Liver (tissue), 9 donors: Measurements from ENCODE around the gene CDK8. TPM values are rescaled to one million over a fixed set of nuclear protein-coding genes. Genes with fewer than 3 reads are reported as not detected.

Experiments
- DNase-seq: peaks from one replicate; pipeline ENCODE4 v3.0.0-alpha.2; 2017; ENCODE audit warnings: low spot score
- H3K27ac ChIP-seq, 2 donors: one replicate each; pipeline ENCODE4 v1.7.0; 2013; ENCODE audit warnings: inconsistent platforms in 2 of 2, low read length in 2 of 2, control low read depth in 1 of 2, low read depth in 1 of 2, mild to moderate bottlenecking in 1 of 2
- H3K27me3 ChIP-seq, 4 donors: one replicate each; pipeline versions ENCODE4 v1.6.1 to v1.7.0; 2013; ENCODE audit warnings: low read length in 3 of 4, inconsistent platforms in 1 of 4, mild to moderate bottlenecking in 1 of 4, moderate library complexity in 1 of 4; ENCODE audit not compliant: control insufficient read depth in 4 of 4, insufficient read depth in 4 of 4
- H3K36me3 ChIP-seq, 4 donors: one replicate each; pipeline versions ENCODE4 v1.6.1 to v1.7.0; 2013; ENCODE audit warnings: low read length in 3 of 4, mild to moderate bottlenecking in 3 of 4, low read depth in 1 of 4, moderate library complexity in 1 of 4; ENCODE audit not compliant: control insufficient read depth in 4 of 4, insufficient read depth in 3 of 4
- H3K4me1 ChIP-seq, 4 donors: one replicate each; pipeline versions ENCODE4 v1.6.1 to v1.7.0; 2013; ENCODE audit warnings: low read length in 3 of 4, mild to moderate bottlenecking in 3 of 4, moderate library complexity in 1 of 4; ENCODE audit not compliant: control insufficient read depth in 4 of 4, insufficient read depth in 4 of 4
- H3K4me3 ChIP-seq, 3 donors: one replicate each; pipeline versions ENCODE4 v1.6.1 to v1.7.0; 2013; ENCODE audit warnings: low read length in 3 of 3, control low read depth in 1 of 3, low read depth in 1 of 3, mild to moderate bottlenecking in 1 of 3
- H3K9ac ChIP-seq, 2 donors: one replicate each; pipeline ENCODE4 v1.7.0; 2013; ENCODE audit warnings: low read length in 2 of 2, mild to moderate bottlenecking in 2 of 2, moderate library complexity in 2 of 2, control low read depth in 1 of 2, low read depth in 1 of 2
- H3K9me3 ChIP-seq, 4 donors: one replicate each; pipeline versions ENCODE4 v1.6.1 to v1.7.0; 2013; ENCODE audit warnings: low read length in 3 of 4; ENCODE audit not compliant: control insufficient read depth in 4 of 4
- CTCF ChIP-seq: fragments of 150-350 bp; IDR thresholded peaks from 2 replicates; pipeline ENCODE4 v1.5.1; 2017; ENCODE audit warnings: improper control_type of control experiment, low read depth, low read length; ENCODE audit not compliant: missing input control
- EGR1 ChIP-seq, 2 donors: IDR thresholded peaks; 2 replicates each; pipeline ENCODE4 v1.6.1; 2016 to 2018; ENCODE audit warnings: antibody characterized with exemption in 2 of 2, low read depth in 2 of 2
- FOXA2 ChIP-seq: IDR thresholded peaks from 2 replicates; pipeline ENCODE4 v1.6.1; 2016; ENCODE audit warnings: antibody characterized with exemption
- HNF4A ChIP-seq, 2 donors: conservative IDR thresholded peaks; 2 replicates each; pipeline ENCODE4 v1.6.1; 2016; ENCODE audit warnings: antibody characterized with exemption in 2 of 2, mild to moderate bottlenecking in 2 of 2
- HNF4G ChIP-seq: IDR thresholded peaks from 2 replicates; pipeline ENCODE4 v1.6.1; 2016; ENCODE audit warnings: antibody characterized with exemption
- JUND ChIP-seq, 2 donors: IDR thresholded peaks; 2 replicates each; pipeline ENCODE4 v1.6.1; 2016; ENCODE audit warnings: antibody characterized with exemption in 2 of 2
- NR2F2 ChIP-seq: IDR thresholded peaks from 2 replicates; pipeline ENCODE4 v1.6.1; 2016; ENCODE audit warnings: antibody characterized with exemption
- RAD21 ChIP-seq, 2 donors: IDR thresholded peaks; 2 replicates each; pipeline ENCODE4 v1.6.1; 2016; ENCODE audit warnings: antibody characterized with exemption in 2 of 2, mild to moderate bottlenecking in 2 of 2
- RXRA ChIP-seq, 2 donors: IDR thresholded peaks; 2 replicates each; pipeline ENCODE4 v1.6.1; 2017 to 2018; ENCODE audit warnings: antibody characterized with exemption in 2 of 2, mild to moderate bottlenecking in 1 of 2
- SP1 ChIP-seq: IDR thresholded peaks from 2 replicates; pipeline ENCODE4 v1.6.1; 2018; ENCODE audit warnings: antibody characterized with exemption, mild to moderate bottlenecking
- WGBS: extraction: QIAGEN DNeasy Blood & Tissue Kit; methylation state at CpG from one replicate; pipeline ENCODE4 v1.1.7; 2013; 5-methylcytosine and 5-hydroxymethylcytosine counted together
- polyA plus RNA-seq, 2 donors: library from polyadenylated mRNA; stranded (reverse) in 1 of 2; unstranded in 1 of 2; fragments of 200-250 nt in 1 of 2; fragments of >200 nt in 1 of 2; fragmentation: Nextera tagmentation in 1 of 2; extraction: Ambion mirVana in 1 of 2; gene quantifications; one replicate each; pipeline versions ENCODE4 v1.2.1 to v1.2.3, GENCODE V29; 2013 to 2015
- total RNA-seq, 2 donors: library from RNA; depleted of rRNA; stranded (reverse); fragments of >200 nt; gene quantifications; one replicate each; pipeline ENCODE4 v1.2.3, GENCODE V29; 2014
- TF ChIP-seq, protein P1 (sequence below): IDR thresholded peaks from 2 replicates; pipeline ENCODE4 v1.6.1; 2016; ENCODE audit warnings: antibody characterized with exemption, mild to moderate bottlenecking
- TF ChIP-seq, protein P2 (sequence below): IDR thresholded peaks from 2 replicates; pipeline ENCODE4 v1.6.1; 2016; ENCODE audit warnings: antibody characterized with exemption
- TF ChIP-seq, protein P3 (sequence below): IDR thresholded peaks from 2 replicates; pipeline ENCODE4 v1.6.1; 2016; ENCODE audit warnings: antibody characterized with exemption
- donor health status: healthy.
- donor health status: healthy.
- donor health status: healthy.
- donor health status: healthy.
- donor health status: healthy.

CDK8 gene
- total and polyA plus RNA-seq, 4 donors, result 3.3 to 10.8 (median 6.8) TPM

DNA sequence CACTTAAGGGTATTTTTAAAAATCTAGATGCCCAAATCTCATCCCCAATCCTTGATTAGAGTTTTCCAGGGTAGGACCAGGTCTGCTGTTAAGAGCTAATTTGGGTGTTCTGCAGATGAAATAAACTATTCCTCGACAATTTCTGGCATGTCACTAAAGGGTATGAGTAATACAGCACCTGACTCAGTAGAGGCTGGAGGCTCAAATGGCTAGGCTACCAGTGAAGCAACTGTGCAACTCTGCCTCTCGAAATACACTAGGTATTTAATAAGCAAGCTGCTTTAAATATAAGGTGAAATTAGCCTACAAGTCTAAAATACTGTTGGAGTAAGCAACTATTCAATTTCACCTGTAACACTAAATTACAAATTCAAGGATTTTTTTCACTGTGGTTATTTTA is 33.4 kb upstream of the CDK8 start (continued):
- TF ChIP-seq, protein P1, sequence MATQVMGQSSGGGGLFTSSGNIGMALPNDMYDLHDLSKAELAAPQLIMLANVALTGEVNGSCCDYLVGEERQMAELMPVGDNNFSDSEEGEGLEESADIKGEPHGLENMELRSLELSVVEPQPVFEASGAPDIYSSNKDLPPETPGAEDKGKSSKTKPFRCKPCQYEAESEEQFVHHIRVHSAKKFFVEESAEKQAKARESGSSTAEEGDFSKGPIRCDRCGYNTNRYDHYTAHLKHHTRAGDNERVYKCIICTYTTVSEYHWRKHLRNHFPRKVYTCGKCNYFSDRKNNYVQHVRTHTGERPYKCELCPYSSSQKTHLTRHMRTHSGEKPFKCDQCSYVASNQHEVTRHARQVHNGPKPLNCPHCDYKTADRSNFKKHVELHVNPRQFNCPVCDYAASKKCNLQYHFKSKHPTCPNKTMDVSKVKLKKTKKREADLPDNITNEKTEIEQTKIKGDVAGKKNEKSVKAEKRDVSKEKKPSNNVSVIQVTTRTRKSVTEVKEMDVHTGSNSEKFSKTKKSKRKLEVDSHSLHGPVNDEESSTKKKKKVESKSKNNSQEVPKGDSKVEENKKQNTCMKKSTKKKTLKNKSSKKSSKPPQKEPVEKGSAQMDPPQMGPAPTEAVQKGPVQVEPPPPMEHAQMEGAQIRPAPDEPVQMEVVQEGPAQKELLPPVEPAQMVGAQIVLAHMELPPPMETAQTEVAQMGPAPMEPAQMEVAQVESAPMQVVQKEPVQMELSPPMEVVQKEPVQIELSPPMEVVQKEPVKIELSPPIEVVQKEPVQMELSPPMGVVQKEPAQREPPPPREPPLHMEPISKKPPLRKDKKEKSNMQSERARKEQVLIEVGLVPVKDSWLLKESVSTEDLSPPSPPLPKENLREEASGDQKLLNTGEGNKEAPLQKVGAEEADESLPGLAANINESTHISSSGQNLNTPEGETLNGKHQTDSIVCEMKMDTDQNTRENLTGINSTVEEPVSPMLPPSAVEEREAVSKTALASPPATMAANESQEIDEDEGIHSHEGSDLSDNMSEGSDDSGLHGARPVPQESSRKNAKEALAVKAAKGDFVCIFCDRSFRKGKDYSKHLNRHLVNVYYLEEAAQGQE, result no peak
- TF ChIP-seq HNF4G (no peak), SP1 (no peak), JUND (IDR thresholded peaks at IDR 0.05) (no peak), EGR1 (IDR thresholded peaks at IDR 0.05; ENCODE audit: low read depth in 2 of 2) (no peak)

DNA sequence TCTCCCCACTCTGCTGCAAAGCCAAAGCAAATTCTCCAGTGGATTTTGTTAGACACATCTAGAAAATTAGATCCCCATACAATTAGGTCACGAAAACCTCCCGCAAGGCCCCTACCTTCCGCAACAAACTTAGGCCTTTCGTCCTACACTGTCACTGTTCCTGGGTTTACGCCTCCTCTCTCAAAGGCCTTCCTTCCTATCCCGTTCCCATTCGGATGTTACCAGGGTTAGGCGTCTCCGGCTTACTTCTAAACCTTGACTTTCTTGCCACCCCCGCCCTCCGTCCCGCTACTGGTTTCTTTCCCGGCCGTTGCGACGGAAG is 32.6 kb upstream of the CDK8 start:
- peaks cover 3 to 19% (median 11%) of the 10 kb centered on the region in 4 donors for H3K4me1 ChIP-seq
- DNase-seq, result no peak
- H3K36me3 ChIP-seq, result peaks cover 2 to 27% (median 23%) of the 10 kb centered on the region in 4 donors
- no peaks in the 10 kb centered on the region for H3K9me3 ChIP-seq
- TF ChIP-seq CTCF, result no peak
- TF ChIP-seq, protein P1, result no peak
- no peak for TF ChIP-seq FOXA2
- WGBS, result under 1% methylated on average over 16 of the region's 16 CpGs
- H3K27me3 ChIP-seq, result no peaks in the 10 kb centered on the region
- peak overlapping the region; percentile 68 to 72 for H3K9ac ChIP-seq
- H3K27ac ChIP-seq, result peak overlapping the region; percentile 79 to 93
- peak overlapping the region; percentile 70 to 96 (median 87) for H3K4me3 ChIP-seq

DNA sequence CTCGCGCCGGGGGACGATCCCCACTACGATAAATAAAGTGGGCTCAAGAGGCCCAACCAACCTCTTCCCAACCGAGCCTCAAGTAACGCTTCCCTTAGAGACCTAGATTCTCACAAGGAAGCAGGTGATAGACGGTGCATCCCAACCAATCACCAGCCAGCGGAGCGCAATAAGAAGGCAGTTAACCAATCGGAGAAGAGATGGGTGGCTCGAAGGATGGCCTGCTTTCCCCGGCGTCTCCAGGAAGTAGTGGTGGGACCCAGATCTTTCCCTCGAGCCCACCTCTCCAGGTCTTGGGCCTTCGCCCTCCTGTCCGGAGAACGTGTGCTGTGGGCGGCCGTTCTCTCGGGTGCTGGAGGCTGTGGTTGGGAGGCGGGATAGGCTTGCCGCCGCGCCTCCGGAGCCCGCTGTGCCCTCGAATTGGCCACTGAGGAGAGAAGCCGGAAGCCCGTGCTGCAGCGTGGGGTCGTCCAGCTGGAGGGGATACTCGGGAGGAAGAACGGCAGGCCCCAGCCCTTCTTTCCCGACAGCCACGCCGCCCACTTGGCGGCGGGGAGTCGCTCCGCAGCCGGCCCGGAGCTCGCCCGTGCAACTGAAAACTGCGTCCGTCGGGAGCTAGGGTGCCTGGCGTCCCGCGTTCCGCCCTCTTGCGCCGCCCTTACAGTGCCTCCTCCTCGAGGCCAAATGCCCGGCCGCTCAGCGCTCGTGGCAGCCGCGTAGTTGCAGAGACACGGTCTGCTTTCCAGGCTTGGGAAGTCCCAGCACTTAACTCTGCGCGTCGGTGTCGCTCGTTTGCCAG is 32.0 kb upstream of the CDK8 start, which contains the start of gene RNF6:
RNF6 (minus strand) TSS at position 594 of the 799 bp plus-strand sequence. CDS start 2,665 bp downstream, outside the sequence.
- WGBS, result under 1% methylated on average over 67 of the region's 67 CpGs
- Histone ChIP-seq H3K4me1 (peaks cover 3 to 19% (median 11%) of the 10 kb centered on the region in 4 donors), H3K27me3 (no peaks in the 10 kb centered on the region), H3K9ac (peak within 1 kb of the TSS; percentile 72 to 73), H3K36me3 (peaks cover 0 to 26% (median 20%) of the 10 kb centered on the region in 4 donors), H3K4me3 (peak within 1 kb of the TSS; percentile 70 to 96 (median 87)), H3K27ac (peak within 1 kb of the TSS; percentile 79 to 93), H3K9me3 (no peaks in the 10 kb centered on the region)
- DNase-seq, result peak; percentile 91
- TF ChIP-seq HNF4A (conservative IDR thresholded peaks at IDR 0.05) (no peak), NR2F2 (no peak), RAD21 (IDR thresholded peaks at IDR 0.05) (peak in 1 of 2 donors; percentile 37), SP1 (peak; percentile 90), FOXA2 (no peak), RXRA (IDR thresholded peaks at IDR 0.05) (no peak), EGR1 (IDR thresholded peaks at IDR 0.05; ENCODE audit: low read depth in 2 of 2) (no peak)
- TF ChIP-seq, protein P1, result peak; percentile 15
- TF ChIP-seq, protein P2, sequence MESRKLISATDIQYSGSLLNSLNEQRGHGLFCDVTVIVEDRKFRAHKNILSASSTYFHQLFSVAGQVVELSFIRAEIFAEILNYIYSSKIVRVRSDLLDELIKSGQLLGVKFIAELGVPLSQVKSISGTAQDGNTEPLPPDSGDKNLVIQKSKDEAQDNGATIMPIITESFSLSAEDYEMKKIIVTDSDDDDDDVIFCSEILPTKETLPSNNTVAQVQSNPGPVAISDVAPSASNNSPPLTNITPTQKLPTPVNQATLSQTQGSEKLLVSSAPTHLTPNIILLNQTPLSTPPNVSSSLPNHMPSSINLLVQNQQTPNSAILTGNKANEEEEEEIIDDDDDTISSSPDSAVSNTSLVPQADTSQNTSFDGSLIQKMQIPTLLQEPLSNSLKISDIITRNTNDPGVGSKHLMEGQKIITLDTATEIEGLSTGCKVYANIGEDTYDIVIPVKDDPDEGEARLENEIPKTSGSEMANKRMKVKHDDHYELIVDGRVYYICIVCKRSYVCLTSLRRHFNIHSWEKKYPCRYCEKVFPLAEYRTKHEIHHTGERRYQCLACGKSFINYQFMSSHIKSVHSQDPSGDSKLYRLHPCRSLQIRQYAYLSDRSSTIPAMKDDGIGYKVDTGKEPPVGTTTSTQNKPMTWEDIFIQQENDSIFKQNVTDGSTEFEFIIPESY, result no peak
- TF ChIP-seq, protein P3, sequence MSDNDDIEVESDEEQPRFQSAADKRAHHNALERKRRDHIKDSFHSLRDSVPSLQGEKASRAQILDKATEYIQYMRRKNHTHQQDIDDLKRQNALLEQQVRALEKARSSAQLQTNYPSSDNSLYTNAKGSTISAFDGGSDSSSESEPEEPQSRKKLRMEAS, result no peak
